ENCODE results near the gene ZFAND6. TPM values are rescaled to one million over a fixed set of nuclear protein-coding genes. Genes with fewer than 3 reads are reported as not detected.

The ZFAND6 gene
- total and polyA plus RNA-seq, 2 donors (not counting 1 experiment from before 2014, with no cell fraction given): 125 to 325 TPM

GRCh38 chr15:80070840-80071239, 11.4 kb downstream of the ZFAND6 start:
- DNase-seq (ENCODE audit: low read depth in 2 of 2): peak; percentile 25 to 77
- Histone ChIP-seq H3K79me2 (ENCODE audit: control insufficient read depth, insufficient read depth, low read length) (peaks cover 74% of the 10 kb centered on the region), H3K4me2 (ENCODE audit: extremely low read depth, insufficient read depth, low read length) (peak overlapping the region; percentile 56), H3K27me3 (ENCODE audit: control insufficient read depth, insufficient read depth, low read length) (no peaks in the 10 kb centered on the region), H2AFZ (ENCODE audit: low read length) (no peak overlapping the region), H3K4me1 (ENCODE audit: control insufficient read depth, extremely low read depth, insufficient read depth, low read length) (peaks cover 3% of the 10 kb centered on the region), H4K20me1 (ENCODE audit: control insufficient read depth, extremely low read depth, insufficient read depth, low read length) (no peaks in the 10 kb centered on the region), H3K9me3 (ENCODE audit: control insufficient read depth, insufficient read depth, low read depth, low read length) (no peaks in the 10 kb centered on the region), H3K9ac (ENCODE audit: insufficient read depth, low read length) (no peak overlapping the region), H3K36me3 (ENCODE audit: control insufficient read depth, insufficient read depth, low read length) (no peaks in the 10 kb centered on the region), H3K27ac (ENCODE audit: insufficient read depth, low read length) (no peak overlapping the region), H3K4me3 (replicated peaks in 1 of 4; ENCODE audit: control extremely low read depth in 1 of 4, insufficient read depth in 1 of 4, low read depth in 3 of 4, low read length in 4 of 4) (no peak overlapping the region)
- no peak for TF ChIP-seq EZH2 (IDR thresholded peaks at IDR 0.05; ENCODE audit: low read length, missing control alignments)
- TF ChIP-seq, protein P1, sequence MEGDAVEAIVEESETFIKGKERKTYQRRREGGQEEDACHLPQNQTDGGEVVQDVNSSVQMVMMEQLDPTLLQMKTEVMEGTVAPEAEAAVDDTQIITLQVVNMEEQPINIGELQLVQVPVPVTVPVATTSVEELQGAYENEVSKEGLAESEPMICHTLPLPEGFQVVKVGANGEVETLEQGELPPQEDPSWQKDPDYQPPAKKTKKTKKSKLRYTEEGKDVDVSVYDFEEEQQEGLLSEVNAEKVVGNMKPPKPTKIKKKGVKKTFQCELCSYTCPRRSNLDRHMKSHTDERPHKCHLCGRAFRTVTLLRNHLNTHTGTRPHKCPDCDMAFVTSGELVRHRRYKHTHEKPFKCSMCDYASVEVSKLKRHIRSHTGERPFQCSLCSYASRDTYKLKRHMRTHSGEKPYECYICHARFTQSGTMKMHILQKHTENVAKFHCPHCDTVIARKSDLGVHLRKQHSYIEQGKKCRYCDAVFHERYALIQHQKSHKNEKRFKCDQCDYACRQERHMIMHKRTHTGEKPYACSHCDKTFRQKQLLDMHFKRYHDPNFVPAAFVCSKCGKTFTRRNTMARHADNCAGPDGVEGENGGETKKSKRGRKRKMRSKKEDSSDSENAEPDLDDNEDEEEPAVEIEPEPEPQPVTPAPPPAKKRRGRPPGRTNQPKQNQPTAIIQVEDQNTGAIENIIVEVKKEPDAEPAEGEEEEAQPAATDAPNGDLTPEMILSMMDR (conservative IDR thresholded peaks at IDR 0.05 in 1 of 2, IDR thresholded peaks at IDR 0.05 in 1 of 2; ENCODE audit: low read depth in 1 of 2, low read length in 2 of 2): no peak

- peak overlapping the region in 3 of 4 experiments; percentile 29 to 93 (median 59) for H3K4me3 ChIP-seq (replicated peaks in 1 of 4; ENCODE audit: control extremely low read depth in 1 of 4, insufficient read depth in 1 of 4, low read depth in 3 of 4, low read length in 4 of 4)
- TF ChIP-seq, protein P1 (conservative IDR thresholded peaks at IDR 0.05 in 1 of 2, IDR thresholded peaks at IDR 0.05 in 1 of 2; ENCODE audit: low read depth in 1 of 2, low read length in 2 of 2): no peak
- TF ChIP-seq EZH2 (IDR thresholded peaks at IDR 0.05; ENCODE audit: low read length, missing control alignments): no peak
- no peak overlapping the region for H3K9ac ChIP-seq (ENCODE audit: insufficient read depth, low read length)
- H2AFZ ChIP-seq (ENCODE audit: low read length): no peak overlapping the region
- no peaks in the 10 kb centered on the region for H3K36me3 ChIP-seq (ENCODE audit: control insufficient read depth, insufficient read depth, low read length)
- H3K4me2 ChIP-seq (ENCODE audit: extremely low read depth, insufficient read depth, low read length): peak overlapping the region; percentile 56
- peaks cover 77% of the 10 kb centered on the region for H3K79me2 ChIP-seq (ENCODE audit: control insufficient read depth, insufficient read depth, low read length)
- no peak for DNase-seq (ENCODE audit: low read depth in 2 of 2)
- H3K4me1 ChIP-seq (ENCODE audit: control insufficient read depth, extremely low read depth, insufficient read depth, low read length): peaks cover 3% of the 10 kb centered on the region
- H3K27me3 ChIP-seq (ENCODE audit: control insufficient read depth, insufficient read depth, low read length): no peaks in the 10 kb centered on the region
- no peaks in the 10 kb centered on the region for H4K20me1 ChIP-seq (ENCODE audit: control insufficient read depth, extremely low read depth, insufficient read depth, low read length)
- no peaks in the 10 kb centered on the region for H3K9me3 ChIP-seq (ENCODE audit: control insufficient read depth, insufficient read depth, low read depth, low read length)
- no peak overlapping the region for H3K27ac ChIP-seq (ENCODE audit: insufficient read depth, low read length)
Observed at GRCh38 chr15:80071652-80072051, 12.2 kb downstream of the ZFAND6 start.

DNA sequence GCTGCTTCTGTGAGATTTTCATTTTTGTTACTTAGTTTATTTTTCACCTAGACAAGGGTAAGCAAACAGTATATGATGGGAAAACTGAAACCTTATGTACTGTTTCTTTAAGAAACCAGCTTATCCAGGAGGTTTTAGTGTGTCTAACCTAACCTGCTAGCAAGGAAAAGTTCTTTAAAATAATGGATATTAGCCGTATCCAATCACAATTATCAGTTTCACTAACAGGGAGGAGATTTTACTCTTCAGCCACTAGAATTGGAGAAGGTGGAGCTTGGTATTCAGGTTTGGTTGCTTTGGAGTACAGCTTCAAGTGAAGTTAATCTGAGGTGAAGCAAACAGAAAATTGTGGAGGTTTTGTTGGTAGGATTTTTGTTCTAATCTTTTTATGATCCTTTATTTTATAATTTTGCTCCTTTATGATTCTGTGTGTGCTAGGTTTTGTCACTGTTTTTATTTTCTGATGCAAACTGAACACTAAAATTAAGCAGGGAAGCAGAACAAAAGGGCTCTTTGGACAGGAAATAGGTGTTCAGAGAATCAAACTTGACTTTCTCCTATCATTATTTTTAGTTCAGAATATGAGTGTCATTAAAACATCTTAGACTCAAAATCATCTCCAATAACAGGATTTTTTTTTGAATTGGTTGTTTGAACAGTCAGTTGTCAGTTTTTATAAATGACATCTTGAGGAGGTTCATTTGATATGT, 13.0 kb downstream of the ZFAND6 start:
- Histone ChIP-seq H3K4me3 (replicated peaks in 1 of 4; ENCODE audit: control extremely low read depth in 1 of 4, insufficient read depth in 1 of 4, low read depth in 3 of 4, low read length in 4 of 4) (peak overlapping the region; percentile 53 to 93 (median 68)), H4K20me1 (ENCODE audit: control insufficient read depth, extremely low read depth, insufficient read depth, low read length) (no peaks in the 10 kb centered on the region), H3K9ac (ENCODE audit: insufficient read depth, low read length) (no peak overlapping the region), H3K9me3 (ENCODE audit: control insufficient read depth, insufficient read depth, low read depth, low read length) (no peaks in the 10 kb centered on the region), H2AFZ (ENCODE audit: low read length) (no peak overlapping the region), H3K27me3 (ENCODE audit: control insufficient read depth, insufficient read depth, low read length) (no peaks in the 10 kb centered on the region), H3K4me2 (ENCODE audit: extremely low read depth, insufficient read depth, low read length) (peak overlapping the region; percentile 87), H3K4me1 (ENCODE audit: control insufficient read depth, extremely low read depth, insufficient read depth, low read length) (peaks cover 3% of the 10 kb centered on the region), H3K27ac (ENCODE audit: insufficient read depth, low read length) (no peak overlapping the region), H3K36me3 (ENCODE audit: control insufficient read depth, insufficient read depth, low read length) (no peaks in the 10 kb centered on the region), H3K79me2 (ENCODE audit: control insufficient read depth, insufficient read depth, low read length) (peaks cover 70% of the 10 kb centered on the region)
- TF ChIP-seq, protein P1 (conservative IDR thresholded peaks at IDR 0.05 in 1 of 2, IDR thresholded peaks at IDR 0.05 in 1 of 2; ENCODE audit: low read depth in 1 of 2, low read length in 2 of 2): no peak
- TF ChIP-seq EZH2 (IDR thresholded peaks at IDR 0.05; ENCODE audit: low read length, missing control alignments): no peak
- peak; percentile 92 to 94 for DNase-seq (ENCODE audit: low read depth in 2 of 2)
